H9 (cell line): ENCODE results near the gene EPHA1. TPM values are rescaled to one million over a fixed set of nuclear protein-coding genes. Genes with fewer than 3 reads are reported as not detected.
A peak's percentile ranks its signal among the peaks of the same experiment; 100 is the strongest.

Source experiments
- DNase-seq: peaks from one replicate; pipeline ENCODE4 v3.0.0-alpha.2; 2017
- H2AFZ ChIP-seq: one replicate; pipeline ENCODE4 v1.6.1; 2013; ENCODE audit warnings: mild to moderate bottlenecking, low read length, control low read depth, moderate library complexity
- H2AK5ac ChIP-seq: 2 replicates; pipeline ENCODE4 v1.6.1; 2013; ENCODE audit warnings: low read length, control low read depth, mixed read lengths; ENCODE audit not compliant: insufficient read length
- H2BK120ac ChIP-seq: one replicate; pipeline ENCODE4 v1.6.1; 2013; ENCODE audit warnings: low read depth, mild to moderate bottlenecking, low read length, control low read depth, inconsistent platforms; ENCODE audit not compliant: poor library complexity, severe bottlenecking
- H2BK12ac ChIP-seq: 2 replicates; pipeline ENCODE4 v1.6.1; 2013; ENCODE audit warnings: low read length, control low read depth, mixed read lengths, low read depth; ENCODE audit not compliant: insufficient read length
- H2BK15ac ChIP-seq: 2 replicates; pipeline ENCODE4 v1.6.1; 2013; ENCODE audit warnings: low read depth, low read length, control low read depth
- H2BK20ac ChIP-seq: one replicate; pipeline ENCODE4 v1.6.1; 2013; ENCODE audit warnings: low read depth, mild to moderate bottlenecking, low read length, control low read depth, inconsistent platforms; ENCODE audit not compliant: poor library complexity, severe bottlenecking
- H2BK5ac ChIP-seq: 2 replicates; pipeline ENCODE4 v1.6.1; 2013; ENCODE audit warnings: low read length, control low read depth, mixed read lengths; ENCODE audit not compliant: insufficient read length
- H3K14ac ChIP-seq: 2 replicates; pipeline ENCODE4 v1.6.1; 2013; ENCODE audit warnings: low read length, control low read depth; ENCODE audit not compliant: insufficient read depth
- H3K18ac ChIP-seq: 2 replicates; pipeline ENCODE4 v1.6.1; 2013; ENCODE audit warnings: low read depth, mild to moderate bottlenecking, mixed read lengths, low read length, control low read depth; ENCODE audit not compliant: insufficient read length
- H3K23ac ChIP-seq: 2 replicates; pipeline ENCODE4 v1.6.1; 2013; ENCODE audit warnings: low read length, control low read depth, mixed read lengths, low read depth; ENCODE audit not compliant: insufficient read length
- H3K23me2 ChIP-seq: 2 replicates; pipeline ENCODE4 v1.6.1; 2013; ENCODE audit warnings: low read depth, mild to moderate bottlenecking, mixed read lengths, low read length, control low read depth; ENCODE audit not compliant: insufficient read length, poor library complexity, severe bottlenecking
- H3K27ac ChIP-seq: 2 replicates; pipeline ENCODE4 v1.5.1; 2013; ENCODE audit warnings: low read length, control low read depth, mixed read lengths, low read depth; ENCODE audit not compliant: insufficient read length
- H3K27me3 ChIP-seq: 2 replicates; pipeline ENCODE4 v1.6.1; 2013; ENCODE audit warnings: low read length, control low read depth, inconsistent platforms; ENCODE audit not compliant: insufficient read depth
- H3K4ac ChIP-seq: 2 replicates; pipeline ENCODE4 v1.6.1; 2013; ENCODE audit warnings: low read depth, mild to moderate bottlenecking, control low read depth, inconsistent platforms, low read length, moderate library complexity
- H3K4me1 ChIP-seq: 2 replicates; pipeline ENCODE4 v1.6.1; 2013; ENCODE audit warnings: low read length, control low read depth, inconsistent platforms; ENCODE audit not compliant: insufficient read depth
- H3K4me2 ChIP-seq: 2 replicates; pipeline ENCODE4 v1.6.1; 2013; ENCODE audit warnings: low read length, control low read depth, mixed read lengths; ENCODE audit not compliant: insufficient read length, insufficient read depth
- H3K56ac ChIP-seq: 2 replicates; pipeline ENCODE4 v1.6.1; 2013; ENCODE audit warnings: low read depth, mild to moderate bottlenecking, mixed read lengths, low read length, control low read depth; ENCODE audit not compliant: insufficient read length
- H3K79me1 ChIP-seq: 2 replicates; pipeline ENCODE4 v1.6.1; 2013; ENCODE audit warnings: low read depth, mild to moderate bottlenecking, moderate library complexity, low read length, control low read depth, inconsistent platforms; ENCODE audit not compliant: insufficient read depth, poor library complexity, severe bottlenecking
- H3K79me2 ChIP-seq: 2 replicates; pipeline ENCODE4 v1.6.1; 2013; ENCODE audit warnings: low read length, control low read depth, inconsistent platforms; ENCODE audit not compliant: insufficient read depth
- H3K9ac ChIP-seq: 2 replicates; pipeline ENCODE4 v1.6.1; 2013; ENCODE audit warnings: low read length, control low read depth, mixed read lengths; ENCODE audit not compliant: insufficient read length; ENCODE audit errors: extremely low read depth
- H3K9me3 ChIP-seq: one replicate; pipeline ENCODE4 v1.6.1; 2013; ENCODE audit warnings: low read depth, low read length, inconsistent platforms; ENCODE audit not compliant: control insufficient read depth
- H3T11ph ChIP-seq: one replicate; pipeline ENCODE4 v1.6.1; 2013; ENCODE audit warnings: mild to moderate bottlenecking, low read length, control low read depth, inconsistent platforms
- H4K20me1 ChIP-seq: one replicate; pipeline ENCODE4 v1.6.1; 2013; ENCODE audit not compliant: control insufficient read depth, insufficient read length, insufficient read depth
- H4K5ac ChIP-seq: 2 replicates; pipeline ENCODE4 v1.6.1; 2013; ENCODE audit warnings: low read depth, mild to moderate bottlenecking, mixed read lengths, low read length, control low read depth; ENCODE audit not compliant: insufficient read length
- H4K8ac ChIP-seq: replicated peaks from 2 replicates; pipeline ENCODE4 v1.6.1; 2013; ENCODE audit warnings: low read length, control low read depth, mixed read lengths, low read depth; ENCODE audit not compliant: insufficient read length
- H4K91ac ChIP-seq: 2 replicates; pipeline ENCODE4 v1.6.1; 2013; ENCODE audit warnings: low read depth, mild to moderate bottlenecking, moderate library complexity, mixed read lengths, low read length, control low read depth; ENCODE audit not compliant: insufficient read length
- H3K27ac Mint-ChIP-seq, 3 experiments: 2 replicates in 2 of 3; 3 replicates in 1 of 3; pipeline ENCODE4 v1.8.0; 2020 to 2021; ENCODE audit warnings: mixed read lengths in 3 of 3, mild to moderate bottlenecking in 1 of 3, moderate library complexity in 1 of 3
- H3K27me3 Mint-ChIP-seq: 2 replicates; pipeline ENCODE4 v1.8.0; 2021; ENCODE audit warnings: low read depth, mild to moderate bottlenecking, moderate library complexity, mixed read lengths
- H3K36me3 Mint-ChIP-seq, 3 experiments: 2 replicates in 2 of 3; 3 replicates in 1 of 3; pipeline ENCODE4 v1.8.0; 2020 to 2021; ENCODE audit warnings: low read depth in 3 of 3, mixed read lengths in 3 of 3; ENCODE audit not compliant: insufficient read depth in 1 of 3
- H3K4me1 Mint-ChIP-seq, 2 experiments: 2 replicates each; pipeline ENCODE4 v1.8.0; 2020; ENCODE audit warnings: mixed read lengths in 2 of 2
- H3K4me3 Mint-ChIP-seq, 2 experiments: 2 replicates in 1 of 2; 3 replicates in 1 of 2; pipeline ENCODE4 v1.8.0; 2020 to 2021; ENCODE audit warnings: mild to moderate bottlenecking in 2 of 2, mixed read lengths in 2 of 2, moderate library complexity in 1 of 2
- H3K9me3 Mint-ChIP-seq, 2 experiments: 2 replicates in 1 of 2; 3 replicates in 1 of 2; pipeline ENCODE4 v1.8.0; 2020; ENCODE audit warnings: mild to moderate bottlenecking in 2 of 2, mixed read lengths in 2 of 2, moderate library complexity in 1 of 2
- CTCF ChIP-seq: fragments of 200-600 bp; sonication (generic); conservative IDR thresholded peaks from 3 replicates; pipeline ENCODE4 v1.8.0; 2021; ENCODE audit warnings: antibody characterized with exemption, mild to moderate bottlenecking
- WGBS: extraction: QIAGEN DNeasy Blood & Tissue Kit; methylation state at CpG from one replicate; pipeline ENCODE4 v1.1.7; 2013; ENCODE audit warnings: missing lambda C conversion rate, low lambda C conversion rate, mixed read lengths; ENCODE audit not compliant: insufficient read length; ENCODE audit errors: extremely low coverage; 5-methylcytosine and 5-hydroxymethylcytosine counted together
- total RNA-seq: library from RNA; stranded (reverse); gene quantifications from 2 replicates; pipeline ENCODE4 v1.2.1, GENCODE V29; 2021

Gene EPHA1
- total RNA-seq, 1 experiment from 2014 or later = 109 TPM

GRCh38 chr7:143435266-143435665 lies 26.6 kb upstream of the EPHA1 start:
- H2BK12ac ChIP-seq = no peak overlapping the region
- no peak overlapping the region for H2AFZ ChIP-seq
- no peak for TF ChIP-seq CTCF
- no peak overlapping the region for H3K4me2 ChIP-seq
- H3K23me2 ChIP-seq = no peaks in the 10 kb centered on the region
- H3K9ac ChIP-seq = no peak overlapping the region
- H2BK120ac ChIP-seq = no peak overlapping the region
- WGBS = no CpG with 5 or more reads among the region's 2 CpGs
- no peaks in the 10 kb centered on the region for H3K79me2 ChIP-seq
- Mint-ChIP-seq H3K27ac (peak overlapping the region in 1 of 3 experiments; percentile 20; a peak in 3 of 7 replicates), H3K4me3 (no peak overlapping the region), H3K36me3 (no peaks in the 10 kb centered on the region; a peak in 1 of 7 replicates), H3K27me3 (no peaks in the 10 kb centered on the region; the same call in 1 of the 2 replicates), H3K9me3 (no peaks in the 10 kb centered on the region), H3K4me1 (peaks cover 21% of the 10 kb centered on the region in 2 experiments)
- no peak overlapping the region for H2BK15ac ChIP-seq
- H4K20me1 ChIP-seq = no peaks in the 10 kb centered on the region
- no peak overlapping the region for H3K27ac ChIP-seq
- no peak overlapping the region for H3K56ac ChIP-seq
- H3K14ac ChIP-seq = no peak overlapping the region
- DNase-seq = no peak
- no peak overlapping the region for H4K91ac ChIP-seq
- H2BK20ac ChIP-seq = no peak overlapping the region
- H3K27me3 ChIP-seq = no peaks in the 10 kb centered on the region
- no peaks in the 10 kb centered on the region for H3K9me3 ChIP-seq
- no peak overlapping the region for H2BK5ac ChIP-seq
- H4K8ac ChIP-seq = no peak overlapping the region
- peaks cover 7% of the 10 kb centered on the region; the same call in 1 of the 2 replicates for H3K4me1 ChIP-seq
- H3K4ac ChIP-seq = no peak overlapping the region
- H3T11ph ChIP-seq = no peak overlapping the region
- no peak overlapping the region for H3K23ac ChIP-seq
- H4K5ac ChIP-seq = no peak overlapping the region
- no peaks in the 10 kb centered on the region for H3K79me1 ChIP-seq
- no peak overlapping the region for H2AK5ac ChIP-seq
- H3K18ac ChIP-seq = no peak overlapping the region
